Heart left ventricle (tissue), 13 donors: ENCODE data around the gene TMEM204.

ENCODE experiments used
- POLR2A ChIP-seq, 2 donors: fragments of 450-650 bp; IDR thresholded peaks; one replicate each; pipeline ENCODE4 v1.6.1; 2017; ENCODE audit warnings: antibody characterized with exemption in 2 of 2, mild to moderate bottlenecking in 2 of 2, moderate library complexity in 2 of 2
- TF ChIP-seq, protein P1 (sequence below), 12 donors: fragments of 200-600 bp; sonication (generic) in 4 of 12; IDR thresholded peaks; one replicate each; pipeline versions ENCODE4 v1.5.0 to v1.8.0; 2018 to 2022; ENCODE audit warnings: antibody characterized with exemption in 12 of 12, mild to moderate bottlenecking in 5 of 12
- donor health status: ischemic (EF 13 %, LVEDD 7.1; RV severe dilation, severe dysfunction).
- donor health status: DM: no; HTN: yes; CAD: no.
- donor health status: DM: no; HTN: no; CAD: no.
- donor health status: ischemic (EF 25% LVEDD 6.9; RV normal size, moderate dysfunction).
- donor health status: ischemic (EF 25% LVEDD 5.7; RV mildly dilated, moderate dysfunction).
- donor health status: ischemic (EF 35%, LVEDD 5.7; RV mildly dilated, moderate dysfunction).
- donor health status: nonischemic (EF 11% LVEDD 7.7; RV severe dilation, severe dysfunction).
- donor health status: DM: yes; HTN: yes; CAD: no.
- donor health status: PGD.
- donor health status: ischemic (EF 29% LVEDD 5.4; RV normal size, mild dysfunction).
- donor health status: nonischemic (EF 23%, LVEDD 6.1; RV moderate dilation, normal function).

DNA sequence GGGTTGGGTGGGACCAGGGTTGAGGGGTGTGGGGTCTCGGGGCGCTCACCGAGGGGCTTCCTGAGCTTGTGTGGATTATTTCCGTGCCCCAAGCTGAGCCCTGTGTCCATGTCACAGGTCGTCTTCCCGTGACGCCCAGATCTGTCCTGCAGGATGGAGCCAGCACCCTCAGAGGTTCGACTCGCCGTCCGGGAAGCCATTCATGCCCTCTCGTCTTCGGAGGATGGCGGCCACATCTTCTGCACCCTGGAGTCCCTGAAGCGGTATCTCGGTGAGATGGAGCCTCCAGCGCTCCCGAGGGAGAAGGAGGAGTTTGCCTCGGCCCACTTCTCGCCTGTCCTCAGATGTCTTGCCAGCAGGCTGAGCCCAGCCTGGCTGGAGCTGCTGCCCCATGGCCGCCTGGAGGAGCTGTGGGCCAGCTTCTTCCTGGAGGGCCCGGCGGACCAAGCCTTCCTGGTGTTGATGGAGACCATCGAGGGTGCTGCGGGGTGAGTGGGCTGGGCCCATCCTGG, 39.3 kb upstream of the TMEM204 start:
- TF ChIP-seq, protein P1, sequence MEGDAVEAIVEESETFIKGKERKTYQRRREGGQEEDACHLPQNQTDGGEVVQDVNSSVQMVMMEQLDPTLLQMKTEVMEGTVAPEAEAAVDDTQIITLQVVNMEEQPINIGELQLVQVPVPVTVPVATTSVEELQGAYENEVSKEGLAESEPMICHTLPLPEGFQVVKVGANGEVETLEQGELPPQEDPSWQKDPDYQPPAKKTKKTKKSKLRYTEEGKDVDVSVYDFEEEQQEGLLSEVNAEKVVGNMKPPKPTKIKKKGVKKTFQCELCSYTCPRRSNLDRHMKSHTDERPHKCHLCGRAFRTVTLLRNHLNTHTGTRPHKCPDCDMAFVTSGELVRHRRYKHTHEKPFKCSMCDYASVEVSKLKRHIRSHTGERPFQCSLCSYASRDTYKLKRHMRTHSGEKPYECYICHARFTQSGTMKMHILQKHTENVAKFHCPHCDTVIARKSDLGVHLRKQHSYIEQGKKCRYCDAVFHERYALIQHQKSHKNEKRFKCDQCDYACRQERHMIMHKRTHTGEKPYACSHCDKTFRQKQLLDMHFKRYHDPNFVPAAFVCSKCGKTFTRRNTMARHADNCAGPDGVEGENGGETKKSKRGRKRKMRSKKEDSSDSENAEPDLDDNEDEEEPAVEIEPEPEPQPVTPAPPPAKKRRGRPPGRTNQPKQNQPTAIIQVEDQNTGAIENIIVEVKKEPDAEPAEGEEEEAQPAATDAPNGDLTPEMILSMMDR (IDR thresholded peaks at IDR 0.05): peak; percentile 39 to 85 (median 64)
- TF ChIP-seq POLR2A (IDR thresholded peaks at IDR 0.05): no peak
